ENCODE results near the gene PLCB1. TPM values are rescaled to one million over a fixed set of nuclear protein-coding genes. Genes with fewer than 3 reads are reported as not detected.

PLCB1 gene
- polyA plus RNA-seq, 6 donors from 2014 or later = 0.27 to 0.79 (median 0.54) TPM; not detected in 2

GRCh38 chr20:8914421-8914820 is 782.4 kb downstream of the PLCB1 start:
- H3K9me3 Mint-ChIP-seq = peaks cover 0 to 5% (median 2%) of the 10 kb centered on the region in 7 donors
- no peaks in the 10 kb centered on the region for H3K27me3 Mint-ChIP-seq
- H3K4me1 Mint-ChIP-seq = no peaks in the 10 kb centered on the region
- H3K36me3 Mint-ChIP-seq = no peaks in the 10 kb centered on the region
- ATAC-seq (ENCODE audit: low read depth in 2 of 2) (no peak), DNase-seq (no peak)
- no peak overlapping the region for H3K4me3 Mint-ChIP-seq
- no peak overlapping the region for H3K27ac Mint-ChIP-seq

- no peak overlapping the region for H3K27ac Mint-ChIP-seq
- H3K9me3 Mint-ChIP-seq = peaks cover 0 to 8% (median 3%) of the 10 kb centered on the region in 7 donors
- H3K27me3 Mint-ChIP-seq = peaks cover 0 to 3% (median under 1%) of the 10 kb centered on the region in 3 donors
- no peak for ATAC-seq (ENCODE audit: low read depth in 2 of 2)
- H3K36me3 Mint-ChIP-seq = no peaks in the 10 kb centered on the region
- H3K4me1 Mint-ChIP-seq = no peaks in the 10 kb centered on the region
- no peak overlapping the region for H3K4me3 Mint-ChIP-seq
- DNase-seq = no peak
Measured at GRCh38 chr20:8917084-8917483, 785.0 kb downstream of the PLCB1 start.

DNA sequence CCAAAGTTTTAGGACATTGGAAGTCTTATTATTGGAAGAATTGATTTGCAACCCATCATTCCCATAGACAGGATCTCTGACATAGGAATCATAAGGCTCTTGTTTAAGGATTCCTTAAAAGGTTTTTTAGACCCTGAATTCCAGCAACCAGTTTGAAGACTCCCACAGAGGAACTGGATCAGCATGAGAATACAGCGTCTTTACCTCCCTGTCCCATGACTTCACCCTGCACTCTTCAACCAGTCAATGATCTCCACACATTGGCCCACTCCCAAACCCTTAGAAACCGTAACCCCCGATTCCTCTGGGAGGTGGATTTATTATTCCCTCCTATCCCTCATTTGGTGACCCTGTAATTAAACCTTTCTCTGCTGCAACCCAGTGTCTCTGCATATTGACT is 786.1 kb downstream of the PLCB1 start:
- Mint-ChIP-seq H3K27me3 (peaks cover 0 to 8% (median 5%) of the 10 kb centered on the region in 3 donors), H3K27ac (no peak overlapping the region), H3K4me1 (no peaks in the 10 kb centered on the region), H3K36me3 (no peaks in the 10 kb centered on the region), H3K4me3 (no peak overlapping the region), H3K9me3 (peaks cover 0 to 11% (median 3%) of the 10 kb centered on the region in 7 donors)
- no peak for ATAC-seq (ENCODE audit: low read depth in 2 of 2)
- DNase-seq = no peak

- no peak for DNase-seq
- Mint-ChIP-seq H3K27ac (no peak overlapping the region), H3K36me3 (no peaks in the 10 kb centered on the region), H3K9me3 (peaks cover 0 to 6% (median 0%) of the 10 kb centered on the region in 7 donors), H3K4me3 (no peak overlapping the region), H3K27me3 (peaks cover 0 to 8% (median 5%) of the 10 kb centered on the region in 3 donors), H3K4me1 (no peaks in the 10 kb centered on the region)
- no peak for ATAC-seq (ENCODE audit: low read depth in 2 of 2)
Measured at GRCh38 chr20:8924539-8924938, 792.5 kb downstream of the PLCB1 start.

DNA sequence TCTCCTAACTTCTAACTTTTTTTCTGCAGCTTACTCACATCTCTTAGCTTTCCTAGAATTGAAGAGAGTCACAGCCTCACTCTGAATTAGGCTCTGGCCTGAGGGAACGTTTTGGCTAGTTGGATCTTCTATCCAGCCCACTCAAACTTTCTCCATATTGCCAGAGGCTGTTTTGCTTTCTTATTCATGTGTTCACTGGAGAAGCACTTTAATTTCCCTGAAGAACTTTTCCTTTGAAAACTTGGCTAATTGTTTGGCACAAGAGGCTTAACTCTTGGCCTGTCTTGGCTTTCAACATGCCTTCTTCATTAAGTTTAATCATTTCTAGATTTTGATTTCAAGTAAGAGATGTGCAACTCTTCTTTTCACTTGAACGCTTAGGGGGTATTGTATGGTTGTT is 798.7 kb downstream of the PLCB1 start:
- ATAC-seq (ENCODE audit: low read depth in 2 of 2) = no peak
- H3K4me1 Mint-ChIP-seq = no peaks in the 10 kb centered on the region
- H3K27ac Mint-ChIP-seq = no peak overlapping the region
- no peaks in the 10 kb centered on the region for H3K27me3 Mint-ChIP-seq
- peaks cover 0 to 6% (median 0%) of the 10 kb centered on the region in 7 donors for H3K9me3 Mint-ChIP-seq
- H3K36me3 Mint-ChIP-seq = no peaks in the 10 kb centered on the region
- DNase-seq = no peak
- no peak overlapping the region for H3K4me3 Mint-ChIP-seq

DNA sequence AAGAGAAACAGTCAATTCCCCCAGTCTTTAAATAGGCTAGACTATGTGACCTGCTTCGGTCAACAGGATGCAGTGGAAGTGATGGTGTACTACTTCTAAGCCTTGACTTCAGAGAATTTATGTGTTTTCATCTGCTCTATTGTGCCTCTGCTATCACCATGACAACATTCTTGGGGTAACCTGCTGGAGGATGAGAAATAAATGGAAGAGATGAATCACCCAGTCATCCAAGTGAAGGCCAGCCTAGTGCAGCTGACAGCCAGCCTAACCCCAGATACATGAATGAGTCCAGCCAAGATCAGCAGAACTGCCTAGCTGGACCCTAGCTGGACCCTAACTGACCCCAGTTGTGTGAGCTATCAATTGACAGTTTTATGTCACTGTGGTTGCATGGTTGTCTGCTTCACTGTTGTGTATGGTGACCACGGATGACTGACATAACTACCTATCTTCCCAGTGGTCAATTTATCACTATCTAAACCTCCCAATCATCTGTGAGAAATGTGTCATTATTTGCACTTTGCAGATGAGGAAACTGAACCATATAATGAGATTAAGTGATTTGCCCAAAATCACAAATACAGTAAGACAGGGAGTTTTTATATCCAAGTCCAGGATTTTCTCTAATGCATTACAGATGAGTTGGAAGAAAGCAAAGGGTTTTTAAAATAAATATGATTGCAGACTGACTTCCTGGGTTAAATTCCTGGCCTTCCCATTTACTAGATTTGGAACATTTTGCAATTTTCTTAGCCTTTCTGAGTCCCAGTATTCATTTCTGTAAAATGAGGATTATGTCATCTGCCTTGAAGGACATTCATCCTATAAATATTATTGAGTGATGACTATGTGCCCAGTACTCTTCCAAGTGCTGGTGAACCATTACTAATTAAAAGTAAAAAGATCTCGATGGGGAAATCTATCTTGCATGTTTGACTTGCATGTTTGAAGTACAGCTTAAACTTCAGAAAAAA is 800.4 kb downstream of the PLCB1 start:
- H3K9me3 Mint-ChIP-seq = peaks cover 0 to 6% (median 0%) of the 10 kb centered on the region in 7 donors

GRCh38 chr20:8933381-8933807 is 801.3 kb downstream of the PLCB1 start:
- Mint-ChIP-seq H3K4me3 (peak overlapping the region in 1 of 8 donors; percentile 31), H3K36me3 (no peaks in the 10 kb centered on the region), H3K9me3 (peaks cover 0 to 6% (median 0%) of the 10 kb centered on the region in 7 donors), H3K27me3 (no peaks in the 10 kb centered on the region), H3K4me1 (no peaks in the 10 kb centered on the region), H3K27ac (no peak overlapping the region)
- no peak for DNase-seq
- no peak for ATAC-seq (ENCODE audit: low read depth in 2 of 2)

More for the DNA sequence above, 800.4 kb downstream of the PLCB1 start:
- no peaks in the 10 kb centered on the region for H3K27me3 Mint-ChIP-seq
- H3K27ac Mint-ChIP-seq = no peak overlapping the region
- H3K36me3 Mint-ChIP-seq = no peaks in the 10 kb centered on the region
- DNase-seq (no peak), ATAC-seq (ENCODE audit: low read depth in 2 of 2) (no peak)
- H3K4me1 Mint-ChIP-seq = no peaks in the 10 kb centered on the region
- H3K4me3 Mint-ChIP-seq = no peak overlapping the region

DNA sequence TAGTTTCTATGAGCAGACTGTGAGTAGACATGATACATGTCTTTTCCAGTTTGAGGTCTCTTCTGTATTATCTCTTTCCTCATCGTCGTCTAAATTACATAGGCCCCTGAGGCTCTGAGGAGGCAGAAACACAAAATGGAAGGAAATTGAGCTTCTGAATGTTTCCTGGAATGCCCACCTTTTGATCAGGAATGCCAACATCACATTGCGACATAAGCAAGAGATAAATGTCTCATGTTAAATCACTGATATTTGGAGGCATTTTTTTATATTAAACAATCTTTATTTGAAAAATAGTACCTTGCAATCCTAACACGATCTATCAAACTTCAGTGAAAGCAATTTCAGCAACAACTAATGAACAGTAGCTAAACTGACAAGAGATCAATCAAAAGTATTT is 802.3 kb downstream of the PLCB1 start:
- ATAC-seq (ENCODE audit: low read depth in 2 of 2) (no peak), DNase-seq (no peak)
- H3K4me1 Mint-ChIP-seq = no peaks in the 10 kb centered on the region
- no peaks in the 10 kb centered on the region for H3K27me3 Mint-ChIP-seq
- H3K4me3 Mint-ChIP-seq = no peak overlapping the region
- H3K36me3 Mint-ChIP-seq = no peaks in the 10 kb centered on the region
- peaks cover 0 to 6% (median 0%) of the 10 kb centered on the region in 7 donors for H3K9me3 Mint-ChIP-seq
- no peak overlapping the region for H3K27ac Mint-ChIP-seq

Other genes with a start within 250 kb of the PLCB1 start
- not detected for gene HAO1, start 191.8 kb upstream of the PLCB1 start, polyA plus RNA-seq (ENCODE audit: low read depth in 6 of 6)
- 10 to 100 TPM; 41.9 to 56.9 (median 47.8) TPM for gene TMX4, start 112.5 kb upstream of the PLCB1 start, polyA plus RNA-seq (ENCODE audit: low read depth in 6 of 6)